WTC11 (cell line): Measurements from ENCODE around the gene CAPSL. TPM values are rescaled to one million over a fixed set of nuclear protein-coding genes. Genes with fewer than 3 reads are reported as not detected.

Experiments used
- ATAC-seq: fragments of 200-7000 bp; cut with Tn5 transposase; 2 replicates; pipeline ENCODE4 v1.10.0; 2021; ENCODE audit warnings: mild to moderate bottlenecking, moderate library complexity
- CTCF ChIA-PET: fragments of 300-600 bp; sonication (Branson Sonifier 250); formaldehyde crosslinking; loops from one replicate; lab custom pipeline; 2021; ENCODE audit warnings: antibody characterized with exemption; lab: Charles Lee
- POLR2A ChIA-PET: fragments of 350-600 bp; sonication (Branson Sonifier 250); formaldehyde crosslinking; loops from one replicate; lab custom pipeline; 2021; ENCODE audit warnings: antibody characterized with exemption; lab: Charles Lee
- DNase-seq: peaks from one replicate; pipeline ENCODE4 v3.0.0; 2021; ENCODE audit warnings: low spot score
- H3K27ac Mint-ChIP-seq: 2 replicates; pipeline ENCODE4 v1.8.0; 2021; ENCODE audit warnings: mixed read lengths
- H3K27me3 Mint-ChIP-seq: 2 replicates; pipeline ENCODE4 v1.8.0; 2021; ENCODE audit warnings: low read depth, mild to moderate bottlenecking, moderate library complexity, mixed read lengths
- H3K36me3 Mint-ChIP-seq: 2 replicates; pipeline ENCODE4 v1.8.0; 2021; ENCODE audit warnings: mixed read lengths
- H3K4me1 Mint-ChIP-seq: 2 replicates; pipeline ENCODE4 v1.8.0; 2022; ENCODE audit warnings: mixed read lengths
- H3K4me3 Mint-ChIP-seq: 2 replicates; pipeline ENCODE4 v1.8.0; 2021; ENCODE audit warnings: mild to moderate bottlenecking, moderate library complexity, mixed read lengths
- H3K9me3 Mint-ChIP-seq: 2 replicates; pipeline ENCODE4 v1.8.0; 2021; ENCODE audit warnings: mixed read lengths
- CREB1 ChIP-seq: sonication (generic); formaldehyde crosslinking; IDR thresholded peaks from 2 replicates; pipeline ENCODE4 v1.8.0; 2023; ENCODE audit warnings: mild to moderate bottlenecking, missing genetic modification reagents
- CREM ChIP-seq: sonication (generic); formaldehyde crosslinking; IDR thresholded peaks from 2 replicates; pipeline ENCODE4 v1.8.1; 2022; ENCODE audit warnings: mild to moderate bottlenecking, missing genetic modification reagents, moderate library complexity
- ESRRA ChIP-seq: sonication (generic); formaldehyde crosslinking; IDR thresholded peaks from 2 replicates; pipeline ENCODE4 v1.8.1; 2022; ENCODE audit warnings: mild to moderate bottlenecking, missing genetic modification reagents, borderline replicate concordance
- ETV6 ChIP-seq: sonication (generic); formaldehyde crosslinking; IDR thresholded peaks from 2 replicates; pipeline ENCODE4 v1.8.1; 2022; ENCODE audit warnings: mild to moderate bottlenecking, missing genetic modification reagents
- FOXJ3 ChIP-seq: sonication (generic); formaldehyde crosslinking; IDR thresholded peaks from 2 replicates; pipeline ENCODE4 v1.9.0; 2021; ENCODE audit warnings: missing genetic modification reagents, mild to moderate bottlenecking, borderline replicate concordance
- FOXK1 ChIP-seq: sonication (generic); formaldehyde crosslinking; IDR thresholded peaks from 2 replicates; pipeline ENCODE4 v1.8.0; 2022; ENCODE audit warnings: mild to moderate bottlenecking, moderate library complexity, missing genetic modification reagents
- GABPB1 ChIP-seq: sonication (generic); formaldehyde crosslinking; IDR thresholded peaks from 2 replicates; pipeline ENCODE4 v1.8.1; 2023; ENCODE audit warnings: mild to moderate bottlenecking, missing genetic modification reagents
- HMGA2 ChIP-seq: fragments of 250-450 bp; sonication (Bioruptor Pico); IDR thresholded peaks from 2 replicates; pipeline ENCODE4 v1.4.0; 2021; ENCODE audit warnings: mild to moderate bottlenecking, moderate library complexity
- JUN ChIP-seq: sonication (generic); formaldehyde crosslinking; IDR thresholded peaks from 2 replicates; pipeline ENCODE4 v1.8.0; 2023; ENCODE audit warnings: mild to moderate bottlenecking, missing genetic modification reagents
- MAX ChIP-seq: sonication (generic); formaldehyde crosslinking; IDR thresholded peaks from 2 replicates; pipeline ENCODE4 v1.8.0; 2022; ENCODE audit warnings: mild to moderate bottlenecking, missing genetic modification reagents
- MLX ChIP-seq: sonication (generic); formaldehyde crosslinking; IDR thresholded peaks from 2 replicates; pipeline ENCODE4 v1.8.1; 2023; ENCODE audit warnings: mild to moderate bottlenecking, missing genetic modification reagents, moderate library complexity
- NFE2L1 ChIP-seq: sonication (generic); formaldehyde crosslinking; IDR thresholded peaks from 2 replicates; pipeline ENCODE4 v1.8.1; 2023; ENCODE audit warnings: missing genetic modification reagents
- OVOL2 ChIP-seq: fragments of 250-450 bp; sonication (Bioruptor Pico); IDR thresholded peaks from 2 replicates; pipeline ENCODE4 v1.9.0; 2021; ENCODE audit warnings: mild to moderate bottlenecking, borderline replicate concordance
- PRRX2 ChIP-seq: fragments of 250-450 bp; sonication (Bioruptor Pico); IDR thresholded peaks from 2 replicates; pipeline ENCODE4 v1.8.0; 2021; ENCODE audit warnings: mild to moderate bottlenecking
- RELA ChIP-seq: sonication (generic); formaldehyde crosslinking; IDR thresholded peaks from 2 replicates; pipeline ENCODE4 v1.8.1; 2022; ENCODE audit warnings: missing genetic modification reagents, mild to moderate bottlenecking, borderline replicate concordance
- RORB ChIP-seq: fragments of 250-450 bp; sonication (Bioruptor Pico); IDR thresholded peaks from 2 replicates; pipeline ENCODE4 v1.9.0; 2021; ENCODE audit warnings: mild to moderate bottlenecking
- SMAD4 ChIP-seq: sonication (generic); formaldehyde crosslinking; IDR thresholded peaks from 2 replicates; pipeline ENCODE4 v1.8.0; 2022; ENCODE audit warnings: mild to moderate bottlenecking, missing genetic modification reagents
- SP1 ChIP-seq: sonication (generic); formaldehyde crosslinking; conservative IDR thresholded peaks from 2 replicates; pipeline ENCODE4 v1.8.1; 2022; ENCODE audit warnings: missing genetic modification reagents
- ZNF281 ChIP-seq: sonication (generic); formaldehyde crosslinking; IDR thresholded peaks from 2 replicates; pipeline ENCODE4 v1.8.0; 2023; ENCODE audit warnings: mild to moderate bottlenecking, missing genetic modification reagents
- ZNF396 ChIP-seq: fragments of 250-450 bp; sonication (Bioruptor Pico); IDR thresholded peaks from 2 replicates; pipeline ENCODE4 v1.8.0; 2021; ENCODE audit warnings: mild to moderate bottlenecking, moderate library complexity, borderline replicate concordance
- ZNF532 ChIP-seq: fragments of 250-450 bp; sonication (Bioruptor Pico); IDR thresholded peaks from 2 replicates; pipeline ENCODE4 v1.9.0; 2021; ENCODE audit warnings: mild to moderate bottlenecking, borderline replicate concordance
- total RNA-seq: library from RNA; stranded (reverse); gene quantifications from 3 replicates; pipeline ENCODE4 v1.2.3, GENCODE V29; 2021
- TF ChIP-seq, protein P1 (sequence below): sonication (generic); formaldehyde crosslinking; IDR thresholded peaks from 2 replicates; pipeline ENCODE4 v1.8.1; 2022; ENCODE audit warnings: mild to moderate bottlenecking, moderate library complexity, missing genetic modification reagents
- TF ChIP-seq, protein P2 (sequence below): sonication (generic); formaldehyde crosslinking; IDR thresholded peaks from 2 replicates; pipeline ENCODE4 v1.8.0; 2023; ENCODE audit warnings: missing genetic modification reagents
- TF ChIP-seq, protein P3 (sequence below): fragments of 250-450 bp; sonication (Bioruptor Pico); IDR thresholded peaks from 2 replicates; pipeline ENCODE4 v1.9.0; 2021; ENCODE audit warnings: mild to moderate bottlenecking
- TF ChIP-seq, protein P4 (sequence below): sonication (generic); formaldehyde crosslinking; IDR thresholded peaks from 2 replicates; pipeline ENCODE4 v1.8.1; 2022; ENCODE audit warnings: low read depth, mild to moderate bottlenecking, moderate library complexity, missing genetic modification reagents, borderline replicate concordance

Gene CAPSL
- total RNA-seq, 1 experiment from 2014 or later: not detected

GRCh38 chr5:35908814-35909213 is 29.6 kb downstream of the CAPSL start:
- ChIA-PET CTCF (interaction anchor here (0.6 kb wide), 1 partner anchor 164 kb away, joined by 3 read pairs; no protein-coding TSS in a partner anchor), POLR2A (interaction anchor here (0.7 kb wide), 1 partner anchor 127 kb away, joined by 3 read pairs; no protein-coding TSS in a partner anchor)
- ATAC-seq (peak; percentile 55), DNase-seq (no peak)
- Mint-ChIP-seq H3K9me3 (peaks cover 60% of the 10 kb centered on the region), H3K36me3 (peaks cover 30% of the 10 kb centered on the region), H3K4me1 (peaks cover 10% of the 10 kb centered on the region), H3K27ac (no peak overlapping the region), H3K4me3 (no peak overlapping the region), H3K27me3 (peaks cover 16% of the 10 kb centered on the region)
- TF ChIP-seq NFE2L1 (CRISPR knock-in tag) (no peak), RORB (CRISPR knock-in tag) (no peak), CREB1 (CRISPR knock-in tag) (no peak), HMGA2 (CRISPR knock-in tag) (no peak), PRRX2 (CRISPR knock-in tag) (no peak), FOXJ3 (CRISPR knock-in tag) (no peak), CREM (no peak), FOXK1 (no peak), GABPB1 (CRISPR knock-in tag) (no peak), RELA (CRISPR knock-in tag) (no peak), SMAD4 (CRISPR knock-in tag) (no peak), MAX (no peak), JUN (CRISPR knock-in tag) (no peak), ZNF396 (no peak), MLX (CRISPR knock-in tag) (no peak), SP1 (CRISPR knock-in tag) (no peak), OVOL2 (CRISPR knock-in tag) (no peak)
- TF ChIP-seq, protein P1, sequence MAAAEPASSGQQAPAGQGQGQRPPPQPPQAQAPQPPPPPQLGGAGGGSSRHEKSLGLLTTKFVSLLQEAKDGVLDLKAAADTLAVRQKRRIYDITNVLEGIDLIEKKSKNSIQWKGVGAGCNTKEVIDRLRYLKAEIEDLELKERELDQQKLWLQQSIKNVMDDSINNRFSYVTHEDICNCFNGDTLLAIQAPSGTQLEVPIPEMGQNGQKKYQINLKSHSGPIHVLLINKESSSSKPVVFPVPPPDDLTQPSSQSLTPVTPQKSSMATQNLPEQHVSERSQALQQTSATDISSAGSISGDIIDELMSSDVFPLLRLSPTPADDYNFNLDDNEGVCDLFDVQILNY (CRISPR knock-in tag): no peak
- TF ChIP-seq, protein P2, sequence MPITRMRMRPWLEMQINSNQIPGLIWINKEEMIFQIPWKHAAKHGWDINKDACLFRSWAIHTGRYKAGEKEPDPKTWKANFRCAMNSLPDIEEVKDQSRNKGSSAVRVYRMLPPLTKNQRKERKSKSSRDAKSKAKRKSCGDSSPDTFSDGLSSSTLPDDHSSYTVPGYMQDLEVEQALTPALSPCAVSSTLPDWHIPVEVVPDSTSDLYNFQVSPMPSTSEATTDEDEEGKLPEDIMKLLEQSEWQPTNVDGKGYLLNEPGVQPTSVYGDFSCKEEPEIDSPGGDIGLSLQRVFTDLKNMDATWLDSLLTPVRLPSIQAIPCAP: no peak
- TF ChIP-seq, protein P3, sequence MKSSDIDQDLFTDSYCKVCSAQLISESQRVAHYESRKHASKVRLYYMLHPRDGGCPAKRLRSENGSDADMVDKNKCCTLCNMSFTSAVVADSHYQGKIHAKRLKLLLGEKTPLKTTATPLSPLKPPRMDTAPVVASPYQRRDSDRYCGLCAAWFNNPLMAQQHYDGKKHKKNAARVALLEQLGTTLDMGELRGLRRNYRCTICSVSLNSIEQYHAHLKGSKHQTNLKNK (CRISPR knock-in tag): no peak

- DNase-seq: no peak
- peaks cover 16% of the 10 kb centered on the region for H3K27me3 Mint-ChIP-seq
- H3K27ac Mint-ChIP-seq: no peak overlapping the region
- POLR2A ChIA-PET: no interaction called here
- ATAC-seq: peak; percentile 69
- peaks cover 57% of the 10 kb centered on the region for H3K9me3 Mint-ChIP-seq
- peaks cover 10% of the 10 kb centered on the region for H3K4me1 Mint-ChIP-seq
- peaks cover 27% of the 10 kb centered on the region for H3K36me3 Mint-ChIP-seq
- no peak overlapping the region for H3K4me3 Mint-ChIP-seq
- CTCF ChIA-PET: interaction anchor here (0.7 kb wide), 1 partner anchor 18 kb away, joined by 3 read pairs; no protein-coding TSS in a partner anchor
- TF ChIP-seq ZNF281 (CRISPR knock-in tag) (no peak), ESRRA (no peak), ZNF532 (CRISPR knock-in tag) (no peak), ETV6 (CRISPR knock-in tag) (no peak)
- TF ChIP-seq, protein P4, sequence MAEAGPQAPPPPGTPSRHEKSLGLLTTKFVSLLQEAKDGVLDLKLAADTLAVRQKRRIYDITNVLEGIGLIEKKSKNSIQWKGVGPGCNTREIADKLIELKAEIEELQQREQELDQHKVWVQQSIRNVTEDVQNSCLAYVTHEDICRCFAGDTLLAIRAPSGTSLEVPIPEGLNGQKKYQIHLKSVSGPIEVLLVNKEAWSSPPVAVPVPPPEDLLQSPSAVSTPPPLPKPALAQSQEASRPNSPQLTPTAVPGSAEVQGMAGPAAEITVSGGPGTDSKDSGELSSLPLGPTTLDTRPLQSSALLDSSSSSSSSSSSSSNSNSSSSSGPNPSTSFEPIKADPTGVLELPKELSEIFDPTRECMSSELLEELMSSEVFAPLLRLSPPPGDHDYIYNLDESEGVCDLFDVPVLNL (CRISPR knock-in tag): no peak
Observed at GRCh38 chr5:35908228-35908627, 30.2 kb downstream of the CAPSL start.
